Hippocampal formation (tissue), 2 donors: ENCODE data around the gene ING3.
A peak's percentile ranks its signal among the peaks of the same experiment; 100 is the strongest.

ENCODE experiments used
- DNase-seq, 2 donors: peaks; one replicate each; lab custom pipeline; 2025; lab: John Stamatoyannopoulos, UW

The ING3 gene

GRCh38 chr7:120988591-120989256 is 38.1 kb downstream of the ING3 start, which contains the start of gene CPED1:
TSS of gene CPED1 (plus strand) at chr7:120988711. CDS start at chr7:120989622, 911 bp downstream.
- DNase-seq: peak; percentile 26 to 48

- DNase-seq: no peak
Measured at GRCh38 chr7:120989257-120990220, 39.0 kb downstream of the ING3 start.

GRCh38 chr7:120990468-120991118 is 40.0 kb downstream of the ING3 start:
- no peak for DNase-seq

GRCh38 chr7:120991161-120991560 is 40.6 kb downstream of the ING3 start:
- DNase-seq: no peak

GRCh38 chr7:120991581-120991980 is 41.0 kb downstream of the ING3 start:
- no peak for DNase-seq

GRCh38 chr7:120992272-120992964 is 41.8 kb downstream of the ING3 start:
- DNase-seq: no peak

- DNase-seq: no peak
Measured at GRCh38 chr7:120992965-120993494, 42.5 kb downstream of the ING3 start.

- no peak for DNase-seq
Measured at GRCh38 chr7:120993553-120994191, 43.1 kb downstream of the ING3 start.

GRCh38 chr7:120994512-120995410 is 44.2 kb downstream of the ING3 start:
- no peak for DNase-seq

GRCh38 chr7:120995654-120996053 is 45.1 kb downstream of the ING3 start:
- no peak for DNase-seq

GRCh38 chr7:120996333-120996987 is 45.9 kb downstream of the ING3 start:
- peak; percentile 8 to 51 for DNase-seq

- DNase-seq: no peak
Measured at GRCh38 chr7:120996988-120997345, 46.4 kb downstream of the ING3 start.

- no peak for DNase-seq
Measured at GRCh38 chr7:120997882-120998474, 47.4 kb downstream of the ING3 start.

- no peak for DNase-seq
Measured at GRCh38 chr7:120998520-120998919, 47.9 kb downstream of the ING3 start.

GRCh38 chr7:120998996-120999565 is 48.5 kb downstream of the ING3 start:
- no peak for DNase-seq

- DNase-seq: no peak
Measured at GRCh38 chr7:121000081-121000983, 49.8 kb downstream of the ING3 start.

GRCh38 chr7:121001234-121001906 is 50.8 kb downstream of the ING3 start:
- no peak for DNase-seq
